ENCODE measurements around the gene GSG1L.
A peak's percentile ranks its signal among the peaks of the same experiment; 100 is the strongest.
"Not testable (repeated sequence)": the region's sequence is repeated elsewhere in the genome, so short reads cannot be mapped to it uniquely, and the experiment has no call there.

Gene GSG1L

GRCh38 chr16:27945233-27945973 is 118.1 kb downstream of the GSG1L start:
- peak; percentile 33 for DNase-seq (ENCODE audit: low spot score)

- DNase-seq (ENCODE audit: low spot score): no peak
Measured at GRCh38 chr16:27943766-27944165, 119.7 kb downstream of the GSG1L start.

DNA sequence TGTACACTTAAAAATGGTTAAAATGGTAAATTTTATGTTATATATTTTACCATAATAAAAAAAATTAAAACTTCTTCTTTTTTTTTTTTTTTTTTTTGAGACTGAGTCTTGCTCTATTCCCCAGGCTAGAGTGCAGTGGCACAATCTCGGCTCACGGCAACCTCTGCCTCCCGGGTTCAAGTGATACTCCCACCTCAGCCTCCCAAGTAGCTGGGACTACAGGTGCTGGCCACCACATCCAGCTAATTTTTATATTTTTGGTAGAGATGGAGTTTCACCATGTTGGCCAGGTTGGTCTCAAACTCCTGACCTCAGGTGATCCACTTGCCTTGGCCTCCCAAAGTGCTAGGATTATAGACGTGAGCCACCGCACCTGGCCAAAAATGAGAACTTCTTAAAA is 121.4 kb downstream of the GSG1L start:
- DNase-seq (ENCODE audit: low spot score): not testable (repeated sequence)

- peak; percentile 44 for DNase-seq (ENCODE audit: low spot score)
Measured at GRCh38 chr16:27935076-27935475, 128.4 kb downstream of the GSG1L start.

GRCh38 chr16:27932542-27933135 is 130.9 kb downstream of the GSG1L start:
- DNase-seq (ENCODE audit: low spot score): peak; percentile 59

GRCh38 chr16:27929818-27930217 is 133.7 kb downstream of the GSG1L start:
- DNase-seq (ENCODE audit: low spot score): no peak

GRCh38 chr16:27928542-27928941 is 135.0 kb downstream of the GSG1L start:
- no peak for DNase-seq (ENCODE audit: low spot score)

DNA sequence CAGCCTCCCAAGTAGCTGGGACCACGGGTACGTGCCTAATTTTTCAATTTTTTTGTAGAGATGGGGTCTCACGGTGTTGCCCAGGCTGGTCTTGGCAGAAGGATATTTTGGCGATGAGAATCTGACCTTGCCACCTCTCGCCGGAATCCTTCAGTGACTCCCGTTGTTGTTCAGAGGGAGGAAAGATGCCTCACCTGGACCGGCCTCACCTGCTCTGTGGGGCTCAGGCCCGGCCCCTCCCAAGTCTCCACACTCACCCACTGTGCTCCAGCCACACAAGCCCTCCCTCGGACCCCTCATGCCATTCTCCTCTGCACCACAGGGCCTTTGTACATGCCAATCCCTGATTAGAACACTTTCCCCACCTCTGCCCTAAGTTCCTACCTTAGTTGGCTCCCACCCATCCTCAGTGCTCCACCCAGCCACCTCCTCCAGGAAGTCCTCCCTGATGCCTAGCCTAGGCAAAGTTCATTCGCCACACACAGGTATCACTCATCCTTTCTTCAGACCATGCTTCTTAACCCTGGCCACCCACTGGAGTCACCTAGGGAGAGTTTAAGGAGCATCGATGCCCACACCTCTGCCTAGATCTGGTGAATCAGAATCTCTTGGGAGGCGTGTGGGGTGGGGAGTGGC is 136.1 kb downstream of the GSG1L start:
- no peak for DNase-seq (ENCODE audit: low spot score)

DNA sequence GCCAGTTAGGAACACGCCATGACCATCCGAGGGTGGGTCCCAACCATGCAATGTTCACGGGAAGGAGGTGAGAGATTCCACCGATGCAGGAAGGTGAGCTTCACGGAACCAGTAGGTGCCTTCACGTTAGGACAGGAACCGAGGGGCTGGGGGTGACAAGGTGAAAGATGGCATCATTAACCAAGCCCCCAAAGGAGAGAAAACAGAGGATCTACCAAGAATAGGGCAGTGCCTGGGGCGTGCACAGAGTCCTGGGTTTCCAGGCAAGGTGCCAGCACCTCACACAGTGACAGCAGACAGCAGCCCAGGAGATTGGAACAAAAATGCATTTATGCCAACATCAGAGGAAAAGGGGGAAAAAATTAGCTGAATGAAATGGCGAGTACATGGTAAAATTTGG is 137.9 kb downstream of the GSG1L start:
- no peak for DNase-seq (ENCODE audit: low spot score)

GRCh38 chr16:27924411-27925118 is 138.9 kb downstream of the GSG1L start:
- DNase-seq (ENCODE audit: low spot score): no peak

- DNase-seq (ENCODE audit: low spot score): no peak
Measured at GRCh38 chr16:27923751-27924150, 139.8 kb downstream of the GSG1L start.

DNA sequence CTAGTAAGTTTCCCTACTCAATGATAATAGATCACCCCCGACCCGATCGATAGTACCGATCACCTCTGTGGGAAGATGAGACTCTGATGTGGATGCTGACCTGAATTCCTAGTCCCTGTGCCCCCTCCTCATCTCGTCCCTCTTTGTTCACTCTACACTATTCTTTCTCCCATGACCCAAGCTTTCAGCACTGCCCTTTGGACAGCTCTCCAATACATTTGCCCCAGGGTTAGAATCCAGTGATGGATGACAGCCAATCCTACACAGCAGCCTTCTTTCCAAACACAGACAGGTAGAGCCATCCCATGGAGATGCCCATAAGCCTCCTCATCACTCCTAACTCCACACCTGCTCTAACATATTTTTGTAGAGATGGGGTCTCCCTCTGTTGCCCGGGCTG is 141.1 kb downstream of the GSG1L start:
- no peak for DNase-seq (ENCODE audit: low spot score)

DNA sequence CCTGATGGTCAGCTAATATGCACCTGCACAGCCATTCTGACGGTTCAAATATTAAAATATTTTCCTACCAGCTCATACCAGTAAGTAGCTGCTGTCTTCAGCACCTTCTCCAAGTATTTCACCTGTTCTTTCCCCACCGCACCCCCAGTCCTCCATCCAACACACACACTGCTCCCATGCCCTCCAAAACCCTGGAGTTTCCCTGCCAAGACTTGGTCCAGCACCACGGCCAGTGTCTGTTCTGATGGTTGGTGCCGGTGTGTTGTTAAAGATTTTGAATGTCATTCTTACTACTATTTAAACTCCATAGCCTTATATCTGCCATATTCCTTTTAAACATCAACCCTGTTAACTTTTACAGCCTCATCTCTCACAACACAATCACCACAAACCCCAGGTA is 142.4 kb downstream of the GSG1L start:
- DNase-seq (ENCODE audit: low spot score): no peak

GRCh38 chr16:27920391-27920891 is 143.1 kb downstream of the GSG1L start:
- no peak for DNase-seq (ENCODE audit: low spot score)

DNA sequence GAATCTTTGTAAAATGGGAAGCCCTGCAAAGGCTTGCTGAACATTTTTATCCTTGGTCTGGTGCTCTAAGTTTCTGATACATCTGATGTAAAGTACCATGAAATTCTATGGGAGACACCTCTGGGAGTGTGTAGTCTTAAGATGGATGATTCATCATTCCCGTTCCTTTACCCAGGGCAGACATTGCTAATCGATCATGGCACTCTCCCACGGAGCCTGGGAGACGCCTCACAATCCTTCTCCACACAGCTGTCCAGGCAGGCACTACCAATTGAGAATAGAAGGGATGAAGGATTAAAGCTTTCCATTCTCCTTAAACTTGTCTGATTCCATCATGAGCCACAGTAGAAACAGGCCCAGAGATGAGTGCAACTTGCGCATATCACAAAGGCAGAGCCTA is 144.8 kb downstream of the GSG1L start:
- DNase-seq (ENCODE audit: low spot score): no peak

DNA sequence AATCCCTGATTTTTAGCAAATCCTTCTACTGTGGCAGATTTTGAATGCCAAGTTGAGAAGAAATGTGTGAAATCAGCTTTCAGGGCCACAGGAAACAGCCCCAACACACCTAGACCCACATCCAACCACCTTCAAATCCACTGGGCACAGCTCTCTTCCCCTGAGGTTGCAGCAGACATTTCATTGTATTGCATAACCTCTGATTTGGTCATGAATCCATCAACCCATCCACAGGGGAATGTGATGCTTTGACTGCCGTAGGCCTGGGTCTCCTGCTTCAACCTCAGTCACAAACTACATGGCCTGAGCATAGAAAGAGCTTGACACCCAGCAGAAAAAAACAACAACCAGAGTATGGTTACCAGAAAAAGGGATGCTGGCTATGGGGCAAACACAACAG is 145.6 kb downstream of the GSG1L start:
- no peak for DNase-seq (ENCODE audit: low spot score)

GRCh38 chr16:27911486-27911885 is 152.0 kb downstream of the GSG1L start:
- no peak for DNase-seq (ENCODE audit: low spot score)

DNA sequence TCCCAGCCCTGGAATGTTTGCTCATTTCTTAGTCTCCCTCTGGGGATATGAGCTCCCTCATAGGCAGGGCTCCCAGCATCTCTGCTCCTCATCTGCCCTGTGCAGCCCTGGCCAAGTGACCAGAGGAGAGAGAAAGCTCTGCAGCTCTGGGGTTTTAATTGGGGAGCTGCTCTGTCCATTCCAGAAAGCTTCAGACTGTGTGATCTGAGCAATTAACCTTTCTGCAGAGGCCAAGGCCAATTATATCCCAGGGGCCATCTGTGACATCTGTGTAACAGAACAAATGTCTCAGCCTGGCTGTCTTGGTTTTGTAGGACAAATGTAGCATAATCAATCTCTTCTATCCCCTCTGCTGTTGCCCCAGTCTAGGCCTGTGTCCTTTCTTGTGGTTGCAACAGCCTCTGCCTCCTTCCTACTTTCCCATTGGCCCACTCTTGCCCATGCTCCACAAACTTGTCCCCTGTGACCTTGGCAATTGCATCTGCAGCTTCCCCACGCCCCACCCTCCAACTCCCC is 156.0 kb downstream of the GSG1L start:
- DNase-seq (ENCODE audit: low spot score): no peak

GRCh38 chr16:27906883-27907282 is 156.6 kb downstream of the GSG1L start:
- no peak for DNase-seq (ENCODE audit: low spot score)

- DNase-seq (ENCODE audit: low spot score): no peak
Measured at GRCh38 chr16:27903046-27903655, 160.4 kb downstream of the GSG1L start.

DNA sequence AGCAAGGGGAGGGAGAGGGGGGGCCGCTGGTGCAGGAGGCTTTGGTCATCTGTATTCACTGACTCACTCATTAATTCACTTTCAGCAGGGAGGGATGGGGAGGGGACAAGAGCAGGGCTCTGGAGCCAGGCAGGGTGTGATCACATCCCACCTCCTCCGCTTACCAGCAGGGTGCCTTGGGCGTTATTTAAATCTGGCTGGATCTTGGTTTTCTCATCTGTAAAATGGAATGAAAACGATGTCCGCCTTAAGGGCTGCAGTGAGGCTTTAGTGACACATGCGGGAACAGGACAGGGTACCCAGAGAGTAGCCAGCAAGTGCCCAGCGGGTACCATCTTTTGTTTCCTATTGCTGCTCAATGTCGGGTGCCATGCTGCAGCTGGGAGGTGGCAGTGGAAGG is 161.0 kb downstream of the GSG1L start:
- DNase-seq (ENCODE audit: low spot score): no peak

DNA sequence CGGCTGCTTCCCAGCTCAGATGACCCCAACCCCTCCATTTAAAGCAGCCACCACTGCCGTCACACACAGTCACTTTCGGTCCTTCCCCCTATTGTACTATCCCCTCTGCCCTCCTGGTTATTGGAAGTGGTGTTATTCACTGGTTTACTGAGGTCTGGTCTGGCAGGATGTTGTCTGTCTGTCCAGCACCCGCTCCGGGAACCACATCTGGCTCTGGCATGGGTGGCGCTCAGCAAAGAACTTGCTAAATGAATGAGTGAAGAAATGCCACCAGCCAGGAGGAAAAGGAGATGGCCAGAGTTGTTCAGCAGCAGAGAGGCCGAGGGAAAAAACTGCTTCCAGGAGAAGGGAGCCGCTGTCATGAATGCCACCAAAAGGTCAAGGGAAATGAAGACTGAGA is 161.6 kb downstream of the GSG1L start:
- DNase-seq (ENCODE audit: low spot score): no peak

Measured in left forelimb (tissue), 1 donor.